DOHH2 (cell line): ENCODE results near the gene NAV2.

Experiments used
- H3F3A ChIP-seq: fragments of 200-600 bp; sonication (generic), shearing (Covaris generic); 2 replicates; pipeline ENCODE4 v1.6.0; 2016; ENCODE audit warnings: antibody characterized with exemption, mild to moderate bottlenecking; ENCODE audit not compliant: control insufficient read depth, insufficient read depth
- H3K27ac ChIP-seq: fragments of 200-600 bp; sonication (generic); 2 replicates; pipeline ENCODE4 v1.5.1; 2014; ENCODE audit warnings: low read depth, mild to moderate bottlenecking, low read length, moderate library complexity
- H3K27me3 ChIP-seq: fragments of 200-600 bp; sonication (generic); 2 replicates; pipeline ENCODE4 v1.6.1; 2014; ENCODE audit warnings: mild to moderate bottlenecking, low read length, mixed read lengths; ENCODE audit not compliant: control insufficient read depth
- H3K36me3 ChIP-seq: fragments of 200-600 bp; sonication (generic); 2 replicates; pipeline ENCODE4 v1.6.1; 2014; ENCODE audit warnings: mild to moderate bottlenecking, low read length, moderate library complexity, mixed read lengths; ENCODE audit not compliant: control insufficient read depth
- H3K4me1 ChIP-seq: fragments of 200-600 bp; sonication (generic); 2 replicates; pipeline ENCODE4 v1.6.1; 2014; ENCODE audit warnings: mild to moderate bottlenecking, low read length, mixed read lengths; ENCODE audit not compliant: control insufficient read depth
- H3K4me2 ChIP-seq: fragments of 200-600 bp; sonication (generic); 2 replicates; pipeline ENCODE4 v1.6.0; 2014; ENCODE audit warnings: mild to moderate bottlenecking, low read length, moderate library complexity
- H3K4me3 ChIP-seq: fragments of 200-600 bp; sonication (generic); 2 replicates; pipeline ENCODE4 v1.5.1; 2014; ENCODE audit warnings: mild to moderate bottlenecking, low read length, mixed read lengths
- H3K79me2 ChIP-seq: fragments of 200-600 bp; sonication (generic); 2 replicates; pipeline ENCODE4 v1.6.1; 2014; ENCODE audit warnings: mild to moderate bottlenecking, low read length, mixed read lengths; ENCODE audit not compliant: control insufficient read depth
- H3K9me2 ChIP-seq: fragments of 200-600 bp; sonication (generic); replicated peaks from 2 replicates; pipeline ENCODE4 v1.6.1; 2014; ENCODE audit warnings: mild to moderate bottlenecking, low read length, mixed read lengths; ENCODE audit not compliant: control insufficient read depth
- H3K9me3 ChIP-seq: fragments of 200-600 bp; sonication (generic); 2 replicates; pipeline ENCODE4 v1.6.1; 2014; ENCODE audit warnings: antibody characterized with exemption, low read length, mixed read lengths; ENCODE audit not compliant: control insufficient read depth, insufficient read depth
- H4K20me1 ChIP-seq: fragments of 200-600 bp; sonication (generic); 2 replicates; pipeline ENCODE4 v1.6.0; 2014; ENCODE audit warnings: low read depth, mild to moderate bottlenecking, antibody characterized with exemption, low read length, moderate library complexity; ENCODE audit not compliant: control insufficient read depth, insufficient read depth
- CTCF ChIP-seq: fragments of 200-600 bp; sonication (generic); IDR thresholded peaks from one replicate; pipeline ENCODE4 v1.5.1; 2014; ENCODE audit warnings: antibody characterized with exemption, mild to moderate bottlenecking, low read depth, low read length; ENCODE audit not compliant: poor library complexity, severe bottlenecking
- EZH2phosphoT487 ChIP-seq: fragments of 200-600 bp; sonication (generic); IDR thresholded peaks from 2 replicates; pipeline ENCODE4 v1.6.1; 2017; ENCODE audit warnings: borderline replicate concordance, mild to moderate bottlenecking, antibody characterized with exemption, low read length, moderate library complexity, mixed read lengths

The NAV2 gene

DNA sequence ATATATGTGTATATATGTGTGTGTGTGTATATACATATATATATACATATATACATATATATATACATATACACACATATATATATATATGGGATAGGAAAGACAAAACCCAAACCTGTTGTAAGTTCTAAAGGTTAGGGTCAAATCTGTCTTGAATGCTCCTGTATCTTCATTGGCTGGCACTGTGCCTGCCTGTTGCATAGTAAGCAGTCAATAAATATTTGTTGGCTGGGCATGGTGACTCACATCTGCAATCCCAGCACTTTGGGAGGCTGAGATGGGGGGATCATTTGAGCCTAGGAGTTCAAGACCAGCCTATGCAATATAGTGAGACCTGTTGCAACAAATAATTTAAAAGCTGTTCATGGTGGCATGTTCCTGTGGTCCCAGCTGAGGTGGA lies 242.3 kb downstream of the NAV2 start:
- Histone ChIP-seq H3K9me2 (no peaks in the 10 kb centered on the region), H3K27ac (no peak overlapping the region), H3K9me3 (no peaks in the 10 kb centered on the region), H3K27me3 (peaks cover 13% of the 10 kb centered on the region), H3K4me2 (no peak overlapping the region), H3K4me1 (peaks cover 5% of the 10 kb centered on the region; the same call in 1 of the 2 replicates), H4K20me1 (no peaks in the 10 kb centered on the region), H3F3A (no peaks in the 10 kb centered on the region), H3K79me2 (no peaks in the 10 kb centered on the region), H3K36me3 (no peaks in the 10 kb centered on the region), H3K4me3 (no peak overlapping the region)
- TF ChIP-seq EZH2phosphoT487: no peak
- TF ChIP-seq CTCF: no peak

GRCh38 chr11:19955660-19956059 lies 243.0 kb downstream of the NAV2 start:
- no peaks in the 10 kb centered on the region for H3K9me3 ChIP-seq
- no peaks in the 10 kb centered on the region for H3K36me3 ChIP-seq
- no peaks in the 10 kb centered on the region for H3K79me2 ChIP-seq
- no peaks in the 10 kb centered on the region for H4K20me1 ChIP-seq
- peaks cover 13% of the 10 kb centered on the region for H3K27me3 ChIP-seq
- H3K4me2 ChIP-seq: no peak overlapping the region
- TF ChIP-seq CTCF: no peak
- no peak for TF ChIP-seq EZH2phosphoT487
- peaks cover 5% of the 10 kb centered on the region; the same call in 1 of the 2 replicates for H3K4me1 ChIP-seq
- H3K27ac ChIP-seq: no peak overlapping the region
- H3F3A ChIP-seq: no peaks in the 10 kb centered on the region
- H3K9me2 ChIP-seq: no peaks in the 10 kb centered on the region
- no peak overlapping the region for H3K4me3 ChIP-seq

GRCh38 chr11:19956228-19956627 lies 243.6 kb downstream of the NAV2 start:
- Histone ChIP-seq H3K9me2 (no peaks in the 10 kb centered on the region), H3K36me3 (no peaks in the 10 kb centered on the region), H3K27ac (no peak overlapping the region), H3K27me3 (peaks cover 13% of the 10 kb centered on the region), H3K9me3 (no peaks in the 10 kb centered on the region), H3F3A (no peaks in the 10 kb centered on the region), H3K4me3 (no peak overlapping the region), H3K4me1 (peaks cover 5% of the 10 kb centered on the region; the same call in 1 of the 2 replicates), H3K4me2 (no peak overlapping the region), H3K79me2 (no peaks in the 10 kb centered on the region), H4K20me1 (no peaks in the 10 kb centered on the region)
- TF ChIP-seq CTCF (no peak), EZH2phosphoT487 (no peak)
